Measurements from ENCODE around the gene UNC5B.
A peak's percentile ranks its signal among the peaks of the same experiment; 100 is the strongest.
"Not testable (repeated sequence)": the region's sequence is repeated elsewhere in the genome, so short reads cannot be mapped to it uniquely, and the experiment has no call there.

The UNC5B gene

DNA sequence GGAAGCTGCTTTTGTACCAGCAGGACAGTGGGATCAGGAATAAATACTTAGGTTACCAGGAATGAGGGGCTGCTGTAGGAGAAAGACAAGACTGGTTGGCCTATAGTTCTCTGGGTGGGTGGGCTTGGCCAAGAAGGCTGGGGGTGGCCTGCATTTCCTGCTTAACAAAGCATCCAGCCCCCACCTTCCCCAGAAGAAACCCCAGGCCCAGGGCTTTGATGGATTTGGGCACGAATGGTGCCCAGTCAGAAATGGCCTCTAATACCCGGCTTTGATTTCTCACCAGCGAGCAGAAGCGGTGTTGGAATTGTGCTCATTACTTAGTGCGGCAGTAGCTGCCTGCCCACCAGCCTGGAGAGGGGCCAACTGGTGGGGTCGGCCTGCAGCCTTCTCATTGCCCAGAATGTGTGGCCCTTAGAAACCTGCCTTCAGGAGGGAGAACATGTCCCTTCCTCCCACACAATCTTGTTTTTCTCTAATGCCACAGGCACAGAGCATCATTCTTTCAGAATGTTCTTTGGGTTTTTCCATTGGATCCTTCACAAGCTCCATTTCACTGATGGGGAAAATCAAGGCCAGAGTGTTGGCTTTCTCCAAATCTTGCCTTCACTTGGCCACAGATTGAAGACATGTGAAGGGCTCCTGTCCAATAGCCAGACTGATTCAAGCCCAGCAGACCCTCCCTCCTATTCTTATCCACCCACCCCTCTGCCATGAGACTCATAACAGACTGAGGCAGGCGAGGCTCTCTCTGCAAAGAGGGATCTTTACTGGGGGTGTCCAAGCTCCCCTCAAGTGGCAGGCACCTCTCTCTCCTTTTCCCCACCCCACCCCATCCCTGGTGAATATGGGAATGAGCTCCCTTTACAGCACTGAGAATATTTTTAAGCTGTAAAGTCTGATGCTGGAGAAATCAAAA, 2.5 kb downstream of the UNC5B start:
- Mint-ChIP-seq H3K4me1 (peaks cover 11 to 36% of the 10 kb centered on the region in 2 donors), H3K27me3 (peaks cover 66 to 92% of the 10 kb centered on the region in 2 donors), H3K4me3 (no peak overlapping the region), H3K36me3 (no peaks in the 10 kb centered on the region), H3K27ac (no peak overlapping the region), H3K9me3 (no peaks in the 10 kb centered on the region)
- DNase-seq: no peak
- ATAC-seq (replicated peaks): no peak

- Mint-ChIP-seq H3K4me3 (no peak overlapping the region), H3K4me1 (peaks cover 11 to 36% of the 10 kb centered on the region in 2 donors), H3K9me3 (no peaks in the 10 kb centered on the region), H3K27ac (no peak overlapping the region), H3K27me3 (peaks cover 63 to 90% of the 10 kb centered on the region in 2 donors), H3K36me3 (no peaks in the 10 kb centered on the region)
- DNase-seq (no peak), ATAC-seq (replicated peaks) (no peak)
Measured at GRCh38 chr10:71216363-71216695, 4.0 kb downstream of the UNC5B start.

DNA sequence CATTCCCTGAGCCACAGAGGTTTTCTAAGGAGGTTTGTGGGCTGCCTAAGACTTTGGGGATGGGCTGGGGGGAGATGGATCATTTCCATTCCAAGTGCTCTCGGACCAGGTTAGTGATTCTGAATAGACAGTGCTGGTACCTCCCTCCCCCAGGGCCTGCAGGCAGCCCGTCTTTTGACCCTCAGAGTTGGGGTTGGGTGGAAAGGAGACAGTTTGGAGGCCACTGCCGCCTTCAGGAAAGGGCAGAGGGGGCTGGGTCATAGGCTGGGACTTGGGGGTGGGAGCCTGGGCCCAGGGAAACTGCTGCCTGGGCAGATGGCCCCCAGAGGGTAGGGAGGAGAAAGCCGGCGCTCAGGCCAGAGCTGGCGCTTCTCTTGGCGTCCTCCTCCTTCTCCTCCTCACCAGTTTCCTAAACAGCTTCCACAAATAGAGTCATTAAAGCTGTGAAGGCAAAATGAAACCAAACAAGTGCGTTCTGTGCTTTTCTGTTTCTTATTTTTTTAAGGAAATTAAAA, 4.4 kb downstream of the UNC5B start:
- Mint-ChIP-seq H3K27me3 (peaks cover 63 to 90% of the 10 kb centered on the region in 2 donors), H3K36me3 (no peaks in the 10 kb centered on the region), H3K9me3 (no peaks in the 10 kb centered on the region), H3K4me1 (peaks cover 11 to 32% of the 10 kb centered on the region in 2 donors), H3K27ac (no peak overlapping the region), H3K4me3 (no peak overlapping the region)
- ATAC-seq (replicated peaks): no peak
- no peak for DNase-seq

DNA sequence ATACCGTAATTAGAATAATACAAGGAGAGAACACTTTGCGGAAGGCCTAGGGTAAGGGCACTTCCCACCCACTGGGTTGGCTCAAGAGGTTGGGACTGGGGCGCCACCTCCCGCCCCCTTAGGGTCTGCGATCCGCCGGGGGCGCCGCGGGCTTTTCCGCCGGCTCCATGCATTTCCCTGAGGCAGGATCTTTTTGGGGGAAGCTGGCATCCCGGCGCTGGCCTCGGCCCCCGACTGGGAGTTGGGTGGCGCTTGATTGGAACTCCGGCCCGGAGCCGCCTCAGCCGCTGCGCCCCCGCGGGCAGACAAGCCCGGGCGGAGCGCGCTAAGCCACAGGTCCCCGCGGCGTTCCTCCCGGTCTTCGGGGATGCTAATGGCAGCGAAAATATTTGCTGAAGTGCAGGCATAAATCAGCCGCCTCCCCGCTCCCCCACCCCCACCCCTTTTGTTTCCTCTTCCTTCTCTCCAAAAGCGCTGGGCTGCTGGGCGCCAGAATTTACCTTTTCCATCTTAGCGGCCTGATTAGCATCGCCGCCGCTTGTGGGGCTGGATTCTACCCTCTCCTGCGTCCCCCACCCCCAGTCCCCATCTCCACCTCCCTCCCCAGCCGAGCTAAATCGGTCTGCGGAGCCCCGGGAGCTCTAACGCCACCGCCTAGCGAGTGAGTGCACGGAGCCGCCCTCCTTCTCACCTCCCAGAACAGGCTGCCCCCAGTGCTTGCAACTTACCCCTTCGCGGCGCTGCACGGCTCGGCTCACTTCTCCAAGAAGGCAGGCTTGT, 5.1 kb downstream of the UNC5B start:
- no peaks in the 10 kb centered on the region for H3K36me3 Mint-ChIP-seq
- DNase-seq: no peak
- H3K4me1 Mint-ChIP-seq: peaks cover 11 to 30% of the 10 kb centered on the region in 2 donors
- H3K27ac Mint-ChIP-seq: no peak overlapping the region
- peaks cover 66 to 88% of the 10 kb centered on the region in 2 donors for H3K27me3 Mint-ChIP-seq
- peak in 1 of 2 donors; percentile 31 for ATAC-seq (replicated peaks)
- H3K4me3 Mint-ChIP-seq: peak overlapping the region; percentile 60 to 72
- H3K9me3 Mint-ChIP-seq: no peaks in the 10 kb centered on the region

- DNase-seq (no peak), ATAC-seq (replicated peaks) (no peak)
- no peak overlapping the region for H3K27ac Mint-ChIP-seq
- peaks cover 68 to 87% of the 10 kb centered on the region in 2 donors for H3K27me3 Mint-ChIP-seq
- H3K9me3 Mint-ChIP-seq: no peaks in the 10 kb centered on the region
- H3K4me3 Mint-ChIP-seq: peak overlapping the region; percentile 60 to 72
- peaks cover 11 to 25% of the 10 kb centered on the region in 2 donors for H3K4me1 Mint-ChIP-seq
- no peaks in the 10 kb centered on the region for H3K36me3 Mint-ChIP-seq
Measured at GRCh38 chr10:71218046-71218650, 5.8 kb downstream of the UNC5B start.

GRCh38 chr10:71218651-71219050, 6.3 kb downstream of the UNC5B start:
- no peaks in the 10 kb centered on the region for H3K9me3 Mint-ChIP-seq
- ATAC-seq (replicated peaks) (no peak), DNase-seq (no peak)
- no peak overlapping the region for H3K4me3 Mint-ChIP-seq
- peaks cover 9 to 20% of the 10 kb centered on the region in 2 donors for H3K4me1 Mint-ChIP-seq
- H3K27me3 Mint-ChIP-seq: peaks cover 65 to 82% of the 10 kb centered on the region in 2 donors
- no peak overlapping the region for H3K27ac Mint-ChIP-seq
- H3K36me3 Mint-ChIP-seq: no peaks in the 10 kb centered on the region

DNA sequence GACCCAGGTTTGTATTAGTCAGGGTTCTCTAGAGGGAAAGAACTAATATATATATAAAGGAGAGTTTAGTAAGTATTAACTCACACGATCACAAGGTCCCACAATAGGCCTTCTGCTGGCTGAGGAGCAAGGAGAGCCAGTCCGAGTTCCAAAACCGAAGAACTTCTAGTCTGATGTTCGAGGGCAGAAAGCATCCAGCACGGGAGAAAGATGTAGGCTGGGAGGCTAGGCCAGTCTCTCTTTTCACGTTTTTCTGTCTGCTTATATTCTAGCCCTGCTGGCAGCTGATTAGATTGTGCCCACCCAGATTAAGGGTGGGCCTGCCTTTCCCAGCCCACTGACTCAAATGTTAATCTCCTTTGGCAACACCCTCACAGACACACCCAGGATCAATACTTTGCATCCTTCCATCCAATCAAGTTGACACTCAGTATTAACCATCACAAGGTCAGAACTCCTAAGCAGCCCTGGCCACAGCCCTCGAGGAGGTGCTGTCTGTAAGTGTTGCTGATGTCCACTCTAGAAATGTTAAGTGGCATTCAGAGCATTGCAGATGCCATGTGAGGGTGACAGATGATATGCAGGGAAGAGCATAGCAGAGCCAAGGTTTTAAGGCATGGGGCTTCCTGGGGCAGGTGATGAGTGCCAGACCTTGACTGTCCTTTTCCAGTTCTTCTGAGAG, 7.0 kb downstream of the UNC5B start:
- H3K4me3 Mint-ChIP-seq; H3K9me3 Mint-ChIP-seq; DNase-seq; ATAC-seq (replicated peaks); H3K36me3 Mint-ChIP-seq; H3K27ac Mint-ChIP-seq: not testable (repeated sequence)
- peaks cover 58 to 75% of the 10 kb centered on the region in 2 donors for H3K27me3 Mint-ChIP-seq
- peaks cover 9 to 18% of the 10 kb centered on the region in 2 donors for H3K4me1 Mint-ChIP-seq

GRCh38 chr10:71219918-71220688, 7.7 kb downstream of the UNC5B start:
- no peak for ATAC-seq (replicated peaks)
- Mint-ChIP-seq H3K9me3 (no peaks in the 10 kb centered on the region), H3K4me3 (no peak overlapping the region), H3K27me3 (peaks cover 56 to 67% of the 10 kb centered on the region in 2 donors), H3K36me3 (no peaks in the 10 kb centered on the region), H3K4me1 (peaks cover 9 to 18% of the 10 kb centered on the region in 2 donors), H3K27ac (no peak overlapping the region)
- DNase-seq: no peak

DNA sequence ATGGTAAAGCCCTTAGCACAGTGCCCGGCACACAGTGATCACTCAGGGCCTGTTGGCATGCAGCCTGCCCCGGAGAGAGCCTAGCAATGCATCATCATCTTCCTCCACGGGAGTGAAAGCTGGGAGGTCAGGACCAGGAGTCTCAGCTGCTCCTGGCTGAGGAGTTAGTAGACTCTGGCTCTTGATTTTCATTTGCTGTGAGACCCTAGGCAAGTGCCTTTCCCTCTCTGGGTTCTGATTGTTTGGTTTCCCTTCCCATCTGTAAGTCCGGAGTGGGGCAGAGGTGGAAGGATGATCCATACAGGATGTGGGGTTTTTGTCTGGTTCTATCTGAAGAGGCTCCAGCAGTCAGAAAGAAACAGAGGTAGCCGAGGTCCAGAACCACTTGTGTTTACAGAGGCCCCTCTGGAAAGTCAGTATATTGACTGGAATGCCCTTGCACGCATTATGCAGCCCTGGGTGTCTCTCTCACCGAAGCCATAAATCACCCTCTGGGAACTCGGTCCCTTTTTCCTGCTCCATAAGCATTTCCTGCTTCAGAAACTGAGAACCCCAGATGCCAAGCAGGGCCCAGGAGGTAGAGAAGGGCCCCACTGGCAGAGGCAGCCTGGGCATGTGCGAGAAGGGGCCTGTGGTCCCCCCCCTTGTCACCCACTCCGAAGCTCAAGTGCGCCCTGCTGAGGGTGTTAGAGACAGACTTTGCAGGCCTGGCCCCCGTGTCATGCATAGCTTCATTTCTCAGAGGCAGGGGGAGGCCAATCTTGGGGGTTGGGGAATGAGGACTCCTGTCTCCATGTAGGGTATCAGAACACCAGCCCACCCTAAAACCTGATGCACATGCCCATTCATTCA, 8.5 kb downstream of the UNC5B start:
- Mint-ChIP-seq H3K4me3 (no peak overlapping the region), H3K27ac (no peak overlapping the region), H3K4me1 (peaks cover 9 to 18% of the 10 kb centered on the region in 2 donors), H3K36me3 (no peaks in the 10 kb centered on the region), H3K9me3 (no peaks in the 10 kb centered on the region), H3K27me3 (peaks cover 58 to 59% of the 10 kb centered on the region in 2 donors)
- ATAC-seq (replicated peaks) (no peak), DNase-seq (no peak)

DNA sequence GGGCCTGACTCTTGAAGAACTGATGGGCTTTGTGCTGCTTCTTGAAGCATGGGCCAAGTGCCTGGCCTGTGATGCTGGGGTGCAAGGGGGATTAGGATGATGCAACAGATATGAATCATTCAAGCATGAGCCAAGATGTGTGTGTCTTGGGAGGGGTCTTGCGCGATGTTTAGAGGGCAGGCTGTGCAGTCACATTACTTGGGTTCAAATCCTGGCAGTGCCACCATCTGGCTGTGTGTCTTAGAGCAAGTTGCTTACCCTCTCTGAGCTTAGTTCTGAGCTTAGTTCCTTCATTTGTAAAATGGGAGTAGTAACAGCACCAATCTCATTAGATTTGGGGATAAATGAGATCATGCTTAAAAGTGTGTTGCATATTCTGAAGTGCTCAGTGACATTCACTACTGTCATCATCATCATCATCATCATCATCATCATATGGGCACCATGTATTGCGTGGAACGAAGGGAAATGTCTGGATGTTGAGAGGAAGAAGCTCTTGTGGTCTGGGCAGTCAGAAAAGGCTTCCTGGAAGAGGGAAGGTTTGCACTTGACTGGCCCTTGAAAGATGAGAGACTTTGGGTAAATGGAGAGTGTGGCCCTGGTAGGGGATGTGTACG, 9.3 kb downstream of the UNC5B start:
- Mint-ChIP-seq H3K27ac (no peak overlapping the region), H3K9me3 (no peaks in the 10 kb centered on the region), H3K36me3 (no peaks in the 10 kb centered on the region), H3K27me3 (peaks cover 50 to 52% of the 10 kb centered on the region in 2 donors), H3K4me3 (no peak overlapping the region), H3K4me1 (peaks cover 8 to 15% of the 10 kb centered on the region in 2 donors)
- ATAC-seq (replicated peaks) (no peak), DNase-seq (no peak)

GRCh38 chr10:71222601-71223346, 10.4 kb downstream of the UNC5B start:
- Mint-ChIP-seq H3K36me3 (no peaks in the 10 kb centered on the region), H3K27ac (no peak overlapping the region), H3K4me1 (peaks cover 4 to 5% of the 10 kb centered on the region in 2 donors), H3K27me3 (peaks cover 44 to 46% of the 10 kb centered on the region in 2 donors), H3K4me3 (no peak overlapping the region), H3K9me3 (no peaks in the 10 kb centered on the region)
- no peak for DNase-seq
- ATAC-seq (replicated peaks): no peak
